ENCODE data around the gene RBM47. TPM values are rescaled to one million over a fixed set of nuclear protein-coding genes. Genes with fewer than 3 reads are reported as not detected.

Gene RBM47
- total RNA-seq, 1 donor from 2014 or later: 61.1 TPM

DNA sequence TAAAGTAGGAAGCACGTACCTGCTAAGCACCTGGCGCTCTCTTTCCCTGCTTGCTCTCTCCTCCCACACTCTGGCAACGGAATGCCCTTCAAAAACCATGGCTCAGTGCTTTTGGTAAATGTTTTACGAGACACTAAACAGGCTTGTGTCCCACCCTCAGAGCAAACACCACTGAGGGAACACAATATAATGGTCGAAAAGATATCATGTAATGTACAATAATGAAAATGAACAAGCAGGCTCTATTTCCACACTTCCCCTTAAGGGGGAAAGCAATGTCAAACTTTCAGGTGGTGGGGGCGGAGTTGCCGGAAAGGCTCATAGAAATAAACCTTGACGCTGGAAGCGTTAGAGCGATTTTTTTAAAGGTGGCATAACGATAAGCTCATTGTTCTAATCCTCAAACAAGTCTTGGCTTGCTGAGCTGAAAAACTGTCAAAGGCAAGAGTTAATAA lies 115.1 kb downstream of the RBM47 start:
- intact Hi-C loops (cut with DNase I): no loop called here

DNA sequence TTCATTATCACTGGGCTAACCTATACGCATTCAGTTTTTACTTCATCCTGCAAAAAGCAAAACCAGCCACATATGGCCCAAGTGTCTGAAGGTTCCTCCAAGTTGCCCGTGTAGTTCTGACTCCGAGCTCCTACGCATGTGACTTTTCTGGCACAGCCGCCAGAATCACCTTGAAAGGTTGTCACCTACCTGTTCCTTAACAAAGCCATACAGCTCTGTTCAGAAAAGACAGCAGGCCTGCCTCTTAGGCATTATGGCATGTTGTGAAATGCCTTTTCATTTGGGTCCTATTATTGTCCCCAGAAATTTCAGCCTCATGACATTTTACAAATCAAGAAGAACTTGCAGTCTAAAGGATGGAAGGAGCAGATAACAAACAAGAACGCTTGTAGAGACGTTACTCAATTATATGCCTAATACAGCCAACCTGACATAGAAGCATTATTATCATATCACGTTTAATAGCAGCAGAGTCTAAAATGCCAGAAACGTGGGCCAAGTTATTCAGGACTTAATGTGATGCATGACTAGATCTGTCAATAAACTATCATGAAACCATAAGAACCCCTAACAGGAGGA lies 118.5 kb downstream of the RBM47 start:
- Histone ChIP-seq H3K36me3 (no peaks in the 10 kb centered on the region), H3K4me1 (peaks cover 22% of the 10 kb centered on the region), H3K9me3 (no peaks in the 10 kb centered on the region), H3K27me3 (no peaks in the 10 kb centered on the region), H3K27ac (no peak overlapping the region), H3K4me3 (no peak overlapping the region)
- intact Hi-C loops (cut with DNase I): no loop called here
- no peak for DNase-seq (ENCODE audit: extremely low spot score in 2 of 2)
- TF ChIP-seq POLR2A (IDR thresholded peaks at IDR 0.05) (no peak), POLR2AphosphoS5 (IDR thresholded peaks at IDR 0.05; ENCODE audit: insufficient read depth in 1 of 2, low read depth in 1 of 2) (no peak)
- TF ChIP-seq, protein P1, sequence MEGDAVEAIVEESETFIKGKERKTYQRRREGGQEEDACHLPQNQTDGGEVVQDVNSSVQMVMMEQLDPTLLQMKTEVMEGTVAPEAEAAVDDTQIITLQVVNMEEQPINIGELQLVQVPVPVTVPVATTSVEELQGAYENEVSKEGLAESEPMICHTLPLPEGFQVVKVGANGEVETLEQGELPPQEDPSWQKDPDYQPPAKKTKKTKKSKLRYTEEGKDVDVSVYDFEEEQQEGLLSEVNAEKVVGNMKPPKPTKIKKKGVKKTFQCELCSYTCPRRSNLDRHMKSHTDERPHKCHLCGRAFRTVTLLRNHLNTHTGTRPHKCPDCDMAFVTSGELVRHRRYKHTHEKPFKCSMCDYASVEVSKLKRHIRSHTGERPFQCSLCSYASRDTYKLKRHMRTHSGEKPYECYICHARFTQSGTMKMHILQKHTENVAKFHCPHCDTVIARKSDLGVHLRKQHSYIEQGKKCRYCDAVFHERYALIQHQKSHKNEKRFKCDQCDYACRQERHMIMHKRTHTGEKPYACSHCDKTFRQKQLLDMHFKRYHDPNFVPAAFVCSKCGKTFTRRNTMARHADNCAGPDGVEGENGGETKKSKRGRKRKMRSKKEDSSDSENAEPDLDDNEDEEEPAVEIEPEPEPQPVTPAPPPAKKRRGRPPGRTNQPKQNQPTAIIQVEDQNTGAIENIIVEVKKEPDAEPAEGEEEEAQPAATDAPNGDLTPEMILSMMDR (IDR thresholded peaks at IDR 0.05): no peak

More for the DNA sequence above, 115.1 kb downstream of the RBM47 start:
- H3K36me3 ChIP-seq: no peaks in the 10 kb centered on the region
- no peaks in the 10 kb centered on the region for H3K9me3 ChIP-seq
- TF ChIP-seq POLR2A (IDR thresholded peaks at IDR 0.05) (no peak), POLR2AphosphoS5 (IDR thresholded peaks at IDR 0.05; ENCODE audit: insufficient read depth in 1 of 2, low read depth in 1 of 2) (no peak)
- TF ChIP-seq, protein P1 (IDR thresholded peaks at IDR 0.05): no peak
- H3K4me3 ChIP-seq: peak overlapping the region in 1 of 2 donors; percentile 3
- no peak for DNase-seq (ENCODE audit: extremely low spot score in 2 of 2)
- peaks cover 25% of the 10 kb centered on the region for H3K4me1 ChIP-seq
- no peaks in the 10 kb centered on the region for H3K27me3 ChIP-seq
- no peak overlapping the region for H3K27ac ChIP-seq

DNA sequence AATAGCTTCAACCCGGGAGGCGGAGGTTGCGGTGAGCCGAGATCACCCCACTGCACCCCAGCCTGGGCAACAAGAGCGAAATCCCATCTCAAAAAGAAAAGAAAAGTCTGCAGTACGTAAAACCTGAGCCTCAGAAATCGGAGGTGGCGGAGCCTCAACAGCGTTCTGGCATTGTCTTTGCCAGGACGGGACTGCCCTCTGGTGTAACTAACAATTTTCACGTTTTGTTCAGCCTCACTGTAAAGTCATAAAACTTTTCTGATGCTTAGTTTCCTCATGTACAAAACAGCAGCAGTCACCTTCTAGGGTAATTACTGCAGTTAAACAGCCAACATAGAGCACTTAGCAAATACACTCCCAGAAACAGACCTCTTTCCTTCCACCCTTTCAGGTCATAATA lies 121.7 kb downstream of the RBM47 start:
- TF ChIP-seq POLR2AphosphoS5 (IDR thresholded peaks at IDR 0.05; ENCODE audit: insufficient read depth in 1 of 2, low read depth in 1 of 2) (no peak), POLR2A (IDR thresholded peaks at IDR 0.05) (no peak)
- TF ChIP-seq, protein P1 (IDR thresholded peaks at IDR 0.05): no peak

DNA sequence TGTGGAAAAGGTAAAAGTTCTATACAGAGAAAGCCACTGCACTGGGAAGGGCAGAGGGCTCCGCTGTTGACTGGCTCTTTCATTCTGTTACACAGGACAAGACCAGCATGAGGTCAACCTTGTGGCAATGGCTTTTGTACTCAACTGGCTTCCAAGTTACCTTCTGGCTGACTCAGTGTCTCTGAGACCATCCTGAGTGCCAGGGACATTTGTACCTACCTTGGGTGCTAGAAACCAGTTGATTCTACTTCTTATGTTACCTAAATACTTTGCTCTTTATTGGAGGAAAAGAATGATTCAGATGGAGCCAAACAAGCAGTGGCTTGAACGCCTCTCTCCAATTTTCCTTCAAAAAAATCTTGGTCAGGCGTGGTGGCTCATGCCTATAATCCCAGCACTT lies 123.2 kb downstream of the RBM47 start:
- no peaks in the 10 kb centered on the region for H3K27me3 ChIP-seq
- TF ChIP-seq, protein P1 (IDR thresholded peaks at IDR 0.05): no peak
- TF ChIP-seq POLR2AphosphoS5 (IDR thresholded peaks at IDR 0.05; ENCODE audit: insufficient read depth in 1 of 2, low read depth in 1 of 2): no peak
- no peak for TF ChIP-seq POLR2A (IDR thresholded peaks at IDR 0.05)
- no peaks in the 10 kb centered on the region for H3K36me3 ChIP-seq
- no peaks in the 10 kb centered on the region for H3K9me3 ChIP-seq
- intact Hi-C loops (cut with DNase I): no loop called here
- H3K4me1 ChIP-seq: no peaks in the 10 kb centered on the region
- no peak overlapping the region for H3K27ac ChIP-seq
- H3K4me3 ChIP-seq: no peak overlapping the region
- no peak for DNase-seq (ENCODE audit: extremely low spot score in 2 of 2)

More for the DNA sequence above, 121.7 kb downstream of the RBM47 start:
- intact Hi-C loops (cut with DNase I): no loop called here
- Histone ChIP-seq H3K4me1 (no peaks in the 10 kb centered on the region), H3K9me3 (no peaks in the 10 kb centered on the region), H3K4me3 (no peak overlapping the region), H3K36me3 (no peaks in the 10 kb centered on the region), H3K27ac (no peak overlapping the region), H3K27me3 (no peaks in the 10 kb centered on the region)
- DNase-seq (ENCODE audit: extremely low spot score in 2 of 2): no peak

DNA sequence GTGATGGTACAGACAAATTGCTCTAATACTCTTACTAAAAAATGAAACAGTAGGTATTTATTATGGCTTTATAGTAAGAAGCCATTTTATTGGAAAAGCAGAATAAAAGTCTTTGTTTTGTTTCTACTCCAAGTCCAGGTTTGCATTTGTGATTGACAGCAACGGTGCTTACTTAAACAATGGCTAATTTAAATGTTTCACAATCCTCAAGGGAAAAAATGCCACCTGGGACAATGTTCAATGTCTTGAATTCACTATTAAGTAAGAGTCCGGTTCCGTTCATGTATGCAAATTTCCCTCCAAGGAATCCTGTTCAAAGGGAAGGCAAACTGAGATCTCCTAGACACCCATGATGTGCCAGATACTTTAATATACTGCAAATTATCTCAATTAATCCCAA lies 123.6 kb downstream of the RBM47 start:
- Histone ChIP-seq H3K27ac (no peak overlapping the region), H3K9me3 (no peaks in the 10 kb centered on the region), H3K4me3 (no peak overlapping the region), H3K4me1 (no peaks in the 10 kb centered on the region), H3K27me3 (no peaks in the 10 kb centered on the region), H3K36me3 (no peaks in the 10 kb centered on the region)
- DNase-seq (ENCODE audit: extremely low spot score in 2 of 2): no peak
- intact Hi-C loops (cut with DNase I): no loop called here
- TF ChIP-seq, protein P1 (IDR thresholded peaks at IDR 0.05): no peak
- TF ChIP-seq POLR2A (IDR thresholded peaks at IDR 0.05) (no peak), POLR2AphosphoS5 (IDR thresholded peaks at IDR 0.05; ENCODE audit: insufficient read depth in 1 of 2, low read depth in 1 of 2) (no peak)

Data from vagina (tissue), 2 donors.